Measurements from ENCODE around the gene VMAC.

VMAC gene

DNA sequence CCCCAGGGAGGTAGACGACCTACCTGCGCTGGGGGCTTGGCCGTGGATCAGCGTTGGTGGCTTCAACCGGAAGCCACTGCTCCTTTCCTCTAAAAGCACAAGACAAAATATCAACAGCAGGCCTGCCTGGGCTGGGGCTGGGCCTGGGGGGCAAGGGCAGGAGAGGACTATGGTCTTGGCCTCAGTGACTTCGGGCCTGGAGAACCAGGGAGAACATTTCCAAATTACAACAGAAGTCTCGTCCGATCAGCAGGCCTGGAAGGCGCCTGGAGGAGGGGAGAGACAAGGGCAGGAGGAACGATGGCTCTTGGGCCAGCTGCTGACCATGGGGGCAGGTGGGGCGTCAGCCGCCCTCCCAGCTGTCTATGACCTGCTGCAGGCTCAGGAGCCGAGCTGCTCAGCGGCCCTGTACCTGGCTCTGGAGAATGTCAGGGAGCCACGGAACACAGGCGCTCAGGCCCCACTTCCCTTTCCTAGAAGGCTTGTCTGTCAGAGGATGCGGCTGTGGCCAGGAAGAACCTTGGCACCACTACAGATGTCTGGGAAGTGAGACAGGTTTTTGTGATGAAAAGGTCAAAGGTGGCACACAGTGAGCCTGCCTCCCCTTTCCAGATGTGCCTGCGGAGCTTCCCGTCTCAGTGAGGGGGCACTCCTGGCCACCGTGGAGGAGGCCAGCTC lies 28.9 kb downstream of the VMAC start:
- H3K79me2 ChIP-seq (ENCODE audit: control insufficient read depth, insufficient read depth, low read length), result no peaks in the 10 kb centered on the region
- H3K23ac ChIP-seq (ENCODE audit: low read length), result no peak overlapping the region
- H3K27me3 ChIP-seq (ENCODE audit: insufficient read depth, low read length, poor library complexity), result no peaks in the 10 kb centered on the region
- H4K5ac ChIP-seq (ENCODE audit: low read length), result no peak overlapping the region
- no peak overlapping the region for H2AK5ac ChIP-seq (ENCODE audit: low read length)
- no peak overlapping the region for H3K56ac ChIP-seq (ENCODE audit: low read length)
- WGBS (ENCODE audit: extremely low coverage, insufficient coverage, low lambda C conversion rate), result no CpG with 5 or more reads among the region's 20 CpGs
- peaks cover 8% of the 10 kb centered on the region for H3K36me3 ChIP-seq (ENCODE audit: control insufficient read depth, insufficient read depth, low read length)
- H2BK5ac ChIP-seq (ENCODE audit: low read length), result no peak overlapping the region
- H3K79me1 ChIP-seq (ENCODE audit: low read length), result peaks cover 9% of the 10 kb centered on the region
- no peak overlapping the region for H3K18ac ChIP-seq (ENCODE audit: low read length)
- H2BK15ac ChIP-seq (replicated peaks; ENCODE audit: low read depth), result no peak overlapping the region
- no peaks in the 10 kb centered on the region for H3K4me1 ChIP-seq (ENCODE audit: control insufficient read depth, low read depth, low read length)
- H2BK120ac ChIP-seq (ENCODE audit: low read depth, low read length), result no peak overlapping the region
- H3K9ac ChIP-seq (ENCODE audit: low read length), result no peak overlapping the region
- no peak overlapping the region for H3K4me3 ChIP-seq (ENCODE audit: low read length)
- no peak for DNase-seq
- no peak overlapping the region for H3K27ac ChIP-seq (ENCODE audit: low read depth, low read length)
- no peak overlapping the region for H4K8ac ChIP-seq (ENCODE audit: low read depth, low read length)
- no peak overlapping the region for H3K4ac ChIP-seq (ENCODE audit: low read depth, low read length)
- H3K4me2 ChIP-seq (ENCODE audit: low read length), result no peak overlapping the region

DNA sequence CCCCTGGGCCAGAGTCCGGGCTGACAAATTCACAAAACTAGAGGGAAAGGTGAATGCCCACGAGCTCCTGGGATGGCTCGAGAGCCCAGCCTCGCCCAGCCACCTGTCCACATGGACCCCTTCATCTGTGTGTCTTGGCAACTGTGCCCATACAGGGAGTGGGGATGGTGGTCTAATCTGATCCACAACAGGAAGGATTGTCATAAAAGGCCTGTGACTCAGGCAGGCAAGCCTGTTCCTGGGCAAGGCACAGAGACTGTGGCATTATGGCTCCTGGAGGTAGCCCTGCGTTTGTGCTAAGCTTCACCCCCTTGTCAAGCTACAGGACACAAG lies 29.4 kb downstream of the VMAC start:
- Histone ChIP-seq H3K4me1 (ENCODE audit: control insufficient read depth, low read depth, low read length) (no peaks in the 10 kb centered on the region), H3K9ac (ENCODE audit: low read length) (no peak overlapping the region), H3K4me3 (ENCODE audit: low read length) (no peak overlapping the region), H2AK5ac (ENCODE audit: low read length) (no peak overlapping the region), H4K8ac (ENCODE audit: low read depth, low read length) (no peak overlapping the region), H3K4me2 (ENCODE audit: low read length) (no peak overlapping the region), H2BK15ac (replicated peaks; ENCODE audit: low read depth) (no peak overlapping the region), H3K79me1 (ENCODE audit: low read length) (peaks cover 9% of the 10 kb centered on the region), H2BK5ac (ENCODE audit: low read length) (no peak overlapping the region), H3K27me3 (ENCODE audit: insufficient read depth, low read length, poor library complexity) (no peaks in the 10 kb centered on the region), H3K4ac (ENCODE audit: low read depth, low read length) (no peak overlapping the region), H3K79me2 (ENCODE audit: control insufficient read depth, insufficient read depth, low read length) (no peaks in the 10 kb centered on the region), H2BK120ac (ENCODE audit: low read depth, low read length) (no peak overlapping the region), H3K18ac (ENCODE audit: low read length) (no peak overlapping the region), H3K36me3 (ENCODE audit: control insufficient read depth, insufficient read depth, low read length) (peaks cover 8% of the 10 kb centered on the region), H3K56ac (ENCODE audit: low read length) (no peak overlapping the region), H4K5ac (ENCODE audit: low read length) (no peak overlapping the region), H3K23ac (ENCODE audit: low read length) (no peak overlapping the region), H3K27ac (ENCODE audit: low read depth, low read length) (no peak overlapping the region)
- DNase-seq, result no peak
- no CpG with 5 or more reads among the region's 5 CpGs for WGBS (ENCODE audit: extremely low coverage, insufficient coverage, low lambda C conversion rate)

GRCh38 chr19:5934774-5935472 lies 30.3 kb downstream of the VMAC start:
- Histone ChIP-seq H3K27ac (ENCODE audit: low read depth, low read length) (no peak overlapping the region), H3K27me3 (ENCODE audit: insufficient read depth, low read length, poor library complexity) (no peaks in the 10 kb centered on the region), H2BK5ac (ENCODE audit: low read length) (no peak overlapping the region), H2AK5ac (ENCODE audit: low read length) (no peak overlapping the region), H4K8ac (ENCODE audit: low read depth, low read length) (no peak overlapping the region), H2BK15ac (replicated peaks; ENCODE audit: low read depth) (no peak overlapping the region), H3K4ac (ENCODE audit: low read depth, low read length) (no peak overlapping the region), H3K4me3 (ENCODE audit: low read length) (no peak overlapping the region), H3K4me2 (ENCODE audit: low read length) (no peak overlapping the region), H3K9ac (ENCODE audit: low read length) (no peak overlapping the region), H3K23ac (ENCODE audit: low read length) (no peak overlapping the region), H2BK120ac (ENCODE audit: low read depth, low read length) (no peak overlapping the region), H3K79me1 (ENCODE audit: low read length) (peaks cover 9% of the 10 kb centered on the region), H3K56ac (ENCODE audit: low read length) (no peak overlapping the region), H3K79me2 (ENCODE audit: control insufficient read depth, insufficient read depth, low read length) (no peaks in the 10 kb centered on the region), H3K4me1 (ENCODE audit: control insufficient read depth, low read depth, low read length) (no peaks in the 10 kb centered on the region), H3K18ac (ENCODE audit: low read length) (no peak overlapping the region), H4K5ac (ENCODE audit: low read length) (no peak overlapping the region), H3K36me3 (ENCODE audit: control insufficient read depth, insufficient read depth, low read length) (peaks cover 8% of the 10 kb centered on the region)
- WGBS (ENCODE audit: extremely low coverage, insufficient coverage, low lambda C conversion rate), result no CpG with 5 or more reads among the region's 16 CpGs
- no peak for DNase-seq

- no peak overlapping the region for H2AK5ac ChIP-seq (ENCODE audit: low read length)
- no peak overlapping the region for H3K23ac ChIP-seq (ENCODE audit: low read length)
- no peak overlapping the region for H3K18ac ChIP-seq (ENCODE audit: low read length)
- H2BK15ac ChIP-seq (replicated peaks; ENCODE audit: low read depth), result no peak overlapping the region
- no peak overlapping the region for H3K4me3 ChIP-seq (ENCODE audit: low read length)
- H2BK120ac ChIP-seq (ENCODE audit: low read depth, low read length), result no peak overlapping the region
- no peak for DNase-seq
- H3K56ac ChIP-seq (ENCODE audit: low read length), result no peak overlapping the region
- H3K27ac ChIP-seq (ENCODE audit: low read depth, low read length), result no peak overlapping the region
- H3K79me2 ChIP-seq (ENCODE audit: control insufficient read depth, insufficient read depth, low read length), result no peaks in the 10 kb centered on the region
- H3K27me3 ChIP-seq (ENCODE audit: insufficient read depth, low read length, poor library complexity), result no peaks in the 10 kb centered on the region
- no peak overlapping the region for H4K8ac ChIP-seq (ENCODE audit: low read depth, low read length)
- no peak overlapping the region for H3K4ac ChIP-seq (ENCODE audit: low read depth, low read length)
- H3K79me1 ChIP-seq (ENCODE audit: low read length), result peaks cover 11% of the 10 kb centered on the region
- WGBS (ENCODE audit: extremely low coverage, insufficient coverage, low lambda C conversion rate), result no CpG with 5 or more reads among the region's 25 CpGs
- no peaks in the 10 kb centered on the region for H3K4me1 ChIP-seq (ENCODE audit: control insufficient read depth, low read depth, low read length)
- H2BK5ac ChIP-seq (ENCODE audit: low read length), result no peak overlapping the region
- peaks cover 8% of the 10 kb centered on the region for H3K36me3 ChIP-seq (ENCODE audit: control insufficient read depth, insufficient read depth, low read length)
- H3K4me2 ChIP-seq (ENCODE audit: low read length), result no peak overlapping the region
- no peak overlapping the region for H4K5ac ChIP-seq (ENCODE audit: low read length)
- H3K9ac ChIP-seq (ENCODE audit: low read length), result no peak overlapping the region
Observed at GRCh38 chr19:5935473-5936291, 31.0 kb downstream of the VMAC start.

GRCh38 chr19:5936292-5936592 lies 31.6 kb downstream of the VMAC start:
- no peaks in the 10 kb centered on the region for H3K79me2 ChIP-seq (ENCODE audit: control insufficient read depth, insufficient read depth, low read length)
- no peak overlapping the region for H3K4ac ChIP-seq (ENCODE audit: low read depth, low read length)
- no peak overlapping the region for H2BK5ac ChIP-seq (ENCODE audit: low read length)
- H3K23ac ChIP-seq (ENCODE audit: low read length), result no peak overlapping the region
- no peak overlapping the region for H3K27ac ChIP-seq (ENCODE audit: low read depth, low read length)
- H3K4me2 ChIP-seq (ENCODE audit: low read length), result no peak overlapping the region
- no peak overlapping the region for H4K8ac ChIP-seq (ENCODE audit: low read depth, low read length)
- no peak overlapping the region for H4K5ac ChIP-seq (ENCODE audit: low read length)
- no peak overlapping the region for H2AK5ac ChIP-seq (ENCODE audit: low read length)
- H3K56ac ChIP-seq (ENCODE audit: low read length), result no peak overlapping the region
- no peak overlapping the region for H3K4me3 ChIP-seq (ENCODE audit: low read length)
- H3K18ac ChIP-seq (ENCODE audit: low read length), result no peak overlapping the region
- no peaks in the 10 kb centered on the region for H3K27me3 ChIP-seq (ENCODE audit: insufficient read depth, low read length, poor library complexity)
- H2BK120ac ChIP-seq (ENCODE audit: low read depth, low read length), result no peak overlapping the region
- no peak overlapping the region for H3K9ac ChIP-seq (ENCODE audit: low read length)
- peaks cover 13% of the 10 kb centered on the region for H3K79me1 ChIP-seq (ENCODE audit: low read length)
- H3K36me3 ChIP-seq (ENCODE audit: control insufficient read depth, insufficient read depth, low read length), result peaks cover 10% of the 10 kb centered on the region
- H2BK15ac ChIP-seq (replicated peaks; ENCODE audit: low read depth), result no peak overlapping the region
- WGBS (ENCODE audit: extremely low coverage, insufficient coverage, low lambda C conversion rate), result no CpG with 5 or more reads among the region's 9 CpGs
- H3K4me1 ChIP-seq (ENCODE audit: control insufficient read depth, low read depth, low read length), result no peaks in the 10 kb centered on the region
- DNase-seq, result no peak
